T-helper 2 cell treated with Interferon-gamma antibody and Interleukin-4, amounts not matched to agents 100 ng/mL and 5 ng/mL, for 36 hours (primary cell): ENCODE data around the gene PIK3CA. TPM values are rescaled to one million over a fixed set of nuclear protein-coding genes. Genes with fewer than 3 reads are reported as not detected.
"Not testable (repeated sequence)": the region's sequence is repeated elsewhere in the genome, so short reads cannot be mapped to it uniquely, and the experiment has no call there.

Source experiments
- intact Hi-C: fragments of 100-400 bp; cut with micrococcal nuclease; formaldehyde crosslinking; loops from one replicate; pipeline ENCODE4 v1.15.1; 2023
- total RNA-seq: library from RNA; stranded (reverse); gene quantifications from 2 replicates; pipeline ENCODE4 v1.2.3, GENCODE V29; 2022

PIK3CA gene
- 20.0 and 20.8 TPM in 2 replicates for total RNA-seq

DNA sequence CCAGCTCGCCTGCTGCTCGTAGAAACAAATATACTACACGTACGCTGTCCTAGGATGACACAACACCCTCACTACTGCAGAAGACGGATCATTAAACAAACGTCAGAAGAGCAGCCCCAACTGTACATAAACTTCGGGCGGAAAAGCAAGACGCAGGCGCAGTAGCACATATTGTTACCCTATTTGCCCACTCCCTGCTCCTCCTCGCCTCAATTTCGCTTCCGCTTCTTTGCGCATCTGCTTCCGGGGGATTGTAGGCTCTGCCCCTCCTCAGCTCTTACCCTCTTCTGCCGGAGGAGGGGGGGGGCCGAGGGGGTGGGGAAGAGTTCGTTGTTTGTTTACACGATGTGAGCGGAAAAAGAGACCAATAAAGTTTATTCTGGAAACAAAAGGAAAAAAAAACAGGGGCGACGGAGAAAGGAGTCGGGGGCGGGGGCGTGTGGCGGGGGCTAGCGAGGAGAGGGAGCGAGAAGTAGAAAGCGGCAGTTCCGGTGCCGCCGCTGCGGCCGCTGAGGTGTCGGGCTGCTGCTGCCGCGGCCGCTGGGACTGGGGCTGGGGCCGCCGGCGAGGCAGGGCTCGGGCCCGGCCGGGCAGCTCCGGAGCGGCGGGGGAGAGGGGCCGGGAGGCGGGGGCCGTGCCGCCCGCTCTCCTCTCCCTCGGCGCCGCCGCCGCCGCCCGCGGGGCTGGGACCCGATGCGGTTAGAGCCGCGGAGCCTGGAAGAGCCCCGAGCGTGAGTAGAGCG lies at the start of gene PIK3CA:
PIK3CA (plus strand) TSS at position 485 of the 743 bp plus-strand sequence. CDS start 50,469 bp downstream, outside the sequence.
- intact Hi-C loops, result loop anchor here (1.0 to 5.0 kb wide), 12 partner anchors 33 to 505 kb away; partner anchors contain the start of genes GNB4, MFN1, MRPL47 and NDUFB5

DNA sequence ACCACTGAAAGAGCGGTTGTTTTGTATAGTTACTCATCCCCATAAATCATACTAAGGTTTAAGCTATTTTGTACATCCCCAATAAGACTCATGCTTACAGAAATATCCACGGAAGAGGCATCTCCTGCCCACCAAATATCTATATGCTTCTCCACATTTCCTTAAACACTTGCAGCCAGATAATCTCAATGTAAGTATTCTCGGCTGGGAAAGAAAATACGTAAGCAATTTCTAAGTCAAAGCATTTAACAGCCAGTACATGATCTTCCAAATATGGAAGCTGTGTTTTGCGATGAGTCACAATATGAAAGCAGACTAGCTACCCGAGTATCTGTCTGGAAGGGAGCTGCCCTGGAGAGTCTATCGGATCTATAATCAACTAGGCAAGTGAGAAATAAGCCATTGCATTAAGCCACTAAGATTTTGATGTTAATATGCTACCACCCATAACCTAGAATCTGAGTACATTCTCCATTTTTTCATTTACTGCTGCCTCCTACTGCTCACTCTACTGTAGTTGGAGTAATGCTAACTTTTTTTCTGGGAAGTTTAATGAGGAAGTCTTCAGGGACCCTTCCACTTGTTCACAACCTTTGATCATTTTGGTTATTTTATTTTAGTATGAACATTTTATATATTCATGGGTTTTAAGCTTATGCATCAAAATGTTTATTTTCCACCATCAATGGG lies 49.6 kb upstream of the PIK3CA start:
- intact Hi-C loops, result no loop called here

DNA sequence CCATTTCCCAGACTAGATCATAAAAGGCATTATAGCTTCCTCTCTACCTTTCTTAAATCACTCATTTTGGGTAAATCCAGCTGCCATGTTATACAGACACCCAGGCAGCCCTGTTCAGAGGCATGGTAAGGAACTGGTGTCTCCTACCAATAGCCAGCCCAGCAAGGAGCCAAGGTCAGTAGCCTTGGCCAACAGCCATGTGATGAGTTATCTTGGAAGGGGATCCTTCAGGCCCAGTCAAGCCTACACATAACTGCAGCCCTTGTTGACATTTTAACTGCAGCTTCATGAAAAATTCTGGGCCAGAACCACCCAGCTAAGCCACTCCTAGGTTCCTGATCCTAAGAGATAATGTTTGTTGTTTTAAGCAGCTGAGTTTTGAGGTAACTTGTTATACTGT lies 47.5 kb upstream of the PIK3CA start:
- intact Hi-C loops, result no loop called here

DNA sequence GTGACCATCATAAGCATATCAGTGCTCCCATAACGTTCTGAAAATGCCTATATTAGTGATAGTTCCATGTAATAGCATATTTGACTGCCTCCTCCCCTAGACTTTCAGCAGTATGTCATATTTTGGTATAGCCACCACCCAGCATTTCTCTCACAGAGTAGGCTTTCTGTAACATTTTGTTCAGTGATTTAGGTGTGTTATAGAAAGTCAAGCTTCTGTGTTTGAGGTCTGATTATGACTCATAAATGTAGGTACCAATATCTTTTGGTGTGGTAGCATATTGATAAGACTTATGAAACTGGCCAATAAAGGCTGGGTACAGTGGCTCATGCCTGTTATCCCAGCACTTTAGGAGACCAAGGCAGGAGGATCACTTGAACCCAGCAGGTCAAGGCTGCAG lies 42.3 kb upstream of the PIK3CA start:
- intact Hi-C loops, result loop anchor here (1.0 to 5.0 kb wide), 2 partner anchors 41 to 210 kb away; partner anchors contain the start of gene PIK3CA

DNA sequence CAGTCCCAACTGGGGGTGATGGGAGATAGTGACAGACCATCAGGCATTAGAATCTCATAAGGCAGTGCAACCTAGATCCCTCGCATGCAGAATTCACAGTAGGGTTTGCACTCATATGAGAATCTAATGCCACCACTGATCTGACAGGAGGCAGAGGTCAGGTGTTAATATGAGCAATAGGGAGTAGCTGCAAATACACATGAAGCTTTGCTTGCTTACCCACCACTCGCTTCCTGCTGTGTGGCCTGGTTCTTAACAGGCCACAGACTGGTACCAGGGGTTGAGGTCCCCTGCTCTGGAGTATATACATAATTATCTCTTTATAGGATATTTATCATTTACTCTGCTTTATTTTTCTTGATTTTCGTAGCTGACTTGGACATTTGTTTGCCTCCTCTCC lies 40.5 kb upstream of the PIK3CA start:
- intact Hi-C loops, result loop anchor here (5.0 kb wide), 1 partner anchor 40 kb away; the partner anchor contains the start of gene PIK3CA

DNA sequence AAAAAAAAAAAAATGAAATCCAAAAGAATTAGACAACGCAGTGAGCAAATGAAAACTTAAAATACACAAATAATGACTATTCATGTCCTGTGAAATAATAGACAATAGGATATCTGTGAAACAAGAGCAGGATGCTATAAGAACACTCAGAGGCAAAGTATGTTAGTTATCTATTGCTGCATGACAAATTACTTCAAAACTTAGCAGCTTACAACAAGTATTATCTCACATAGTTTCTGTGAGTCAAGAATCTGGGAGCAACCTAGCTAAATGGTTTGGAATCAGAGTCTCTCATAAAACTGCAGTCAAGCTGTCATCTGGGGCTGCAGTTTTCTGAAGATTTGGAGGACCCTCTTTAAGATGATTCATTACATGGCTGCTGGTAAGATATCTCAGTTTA lies 40.1 kb upstream of the PIK3CA start:
- intact Hi-C loops, result loop anchor here (5.0 kb wide), 1 partner anchor 39 kb away; the partner anchor contains the start of gene PIK3CA

DNA sequence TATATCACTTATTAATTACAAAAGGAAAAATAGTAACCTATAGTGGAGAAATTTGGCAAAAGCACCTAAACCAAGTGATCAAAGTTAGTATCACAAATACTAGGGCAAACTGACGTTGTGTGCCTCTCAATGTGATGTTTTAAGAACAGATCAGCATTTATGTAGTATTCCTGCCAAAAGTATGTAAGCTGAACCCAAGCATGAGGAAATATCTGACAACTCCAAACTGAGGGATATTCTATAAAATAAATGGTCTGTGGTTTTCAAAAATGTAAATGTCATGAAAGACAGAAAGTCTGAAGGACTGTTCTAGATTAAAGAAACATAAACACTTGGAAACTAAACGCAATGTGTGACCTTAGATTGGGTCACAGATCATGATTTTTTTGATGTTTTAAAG lies 34.3 kb upstream of the PIK3CA start:
- intact Hi-C loops, result no loop called here

DNA sequence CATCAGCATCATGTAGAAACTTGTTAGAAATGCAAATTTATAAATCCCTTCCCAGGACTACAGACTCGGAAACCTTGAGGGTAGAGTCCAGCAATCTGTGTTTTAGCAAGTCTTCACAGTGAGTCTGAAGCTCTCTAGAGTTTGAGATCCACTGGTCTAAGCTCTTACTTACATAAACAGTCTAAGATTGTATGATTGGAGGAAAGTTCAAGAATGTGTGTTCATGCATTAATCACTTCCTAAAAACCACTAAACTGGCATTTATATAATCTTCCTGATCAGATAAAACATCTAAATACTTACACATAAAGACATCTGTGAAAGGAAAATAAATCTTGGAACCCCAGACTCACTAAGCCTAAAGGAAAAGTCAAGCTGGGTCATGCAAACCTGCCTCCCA lies 32.7 kb upstream of the PIK3CA start:
- intact Hi-C loops, result not testable (repeated sequence)

DNA sequence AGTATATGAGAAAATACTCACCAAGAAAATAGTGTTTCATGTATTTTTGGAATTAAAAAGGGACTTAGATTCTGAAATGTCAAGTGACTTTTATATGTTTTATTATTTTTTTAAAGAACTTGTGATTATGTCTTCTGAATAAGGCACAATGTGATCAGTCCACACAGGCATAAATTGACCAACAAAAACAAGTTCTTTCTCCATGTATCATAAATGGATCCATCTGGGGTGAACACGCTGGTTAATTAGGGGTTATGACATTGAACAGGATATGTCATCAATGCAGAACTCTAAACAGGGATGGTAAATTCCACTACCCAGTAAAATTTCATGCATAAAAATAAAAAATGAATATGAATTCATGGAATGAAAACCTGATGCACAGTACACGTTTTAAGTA lies 31.3 kb upstream of the PIK3CA start:
- intact Hi-C loops, result no loop called here

DNA sequence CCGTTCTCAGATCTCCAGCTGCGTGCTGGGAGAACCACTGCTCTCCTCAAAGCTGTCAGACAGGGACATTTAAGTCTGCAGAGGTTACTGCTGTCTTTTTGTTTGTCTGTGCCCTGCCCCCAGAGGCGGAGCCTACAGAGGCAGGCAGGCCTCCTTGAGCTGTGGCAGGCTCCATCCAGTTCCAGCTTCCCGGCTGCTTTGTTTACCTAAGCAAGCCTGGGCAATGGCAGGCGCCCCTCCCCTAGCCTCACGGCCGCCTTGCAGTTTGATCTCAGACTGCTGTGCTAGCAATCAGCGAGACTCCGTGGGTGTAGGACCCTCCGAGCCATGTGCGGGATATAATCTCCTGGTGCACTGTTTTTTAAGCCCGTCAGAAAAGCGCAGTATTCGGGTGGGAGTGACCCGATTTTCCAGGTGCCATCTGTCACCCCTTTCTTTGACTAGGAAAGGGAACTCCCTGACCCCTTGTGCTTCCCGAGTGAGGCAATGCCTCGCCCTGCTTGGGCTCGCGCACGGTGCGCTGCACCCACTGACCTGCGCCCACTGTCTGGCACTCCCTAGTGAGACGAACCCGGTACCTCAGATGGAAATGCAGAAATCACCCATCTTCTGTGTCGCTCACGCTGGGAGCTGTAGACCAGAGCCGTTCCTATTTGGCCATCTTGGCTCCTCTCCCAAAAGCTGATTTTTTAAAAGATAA lies 15.8 kb upstream of the PIK3CA start:
- intact Hi-C loops, result not testable (repeated sequence)

DNA sequence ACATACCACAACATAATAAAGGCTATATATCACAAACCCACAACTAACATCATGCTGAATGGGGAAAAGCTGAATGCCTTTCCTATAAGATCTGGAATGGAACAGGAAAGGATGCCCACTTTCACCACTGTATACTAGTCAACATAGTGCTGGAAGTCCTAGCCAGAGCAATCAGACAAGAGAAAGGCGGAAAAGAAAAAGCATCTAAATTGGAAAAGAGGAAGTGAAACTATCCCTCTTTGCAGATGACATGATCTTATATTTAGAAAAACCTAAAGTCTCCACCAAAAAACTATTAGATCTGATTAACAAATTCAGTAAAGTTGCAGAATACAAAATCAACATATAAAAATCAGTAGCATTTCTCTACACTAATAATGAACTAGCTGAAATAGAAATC lies 14.6 kb upstream of the PIK3CA start:
- intact Hi-C loops, result no loop called here

DNA sequence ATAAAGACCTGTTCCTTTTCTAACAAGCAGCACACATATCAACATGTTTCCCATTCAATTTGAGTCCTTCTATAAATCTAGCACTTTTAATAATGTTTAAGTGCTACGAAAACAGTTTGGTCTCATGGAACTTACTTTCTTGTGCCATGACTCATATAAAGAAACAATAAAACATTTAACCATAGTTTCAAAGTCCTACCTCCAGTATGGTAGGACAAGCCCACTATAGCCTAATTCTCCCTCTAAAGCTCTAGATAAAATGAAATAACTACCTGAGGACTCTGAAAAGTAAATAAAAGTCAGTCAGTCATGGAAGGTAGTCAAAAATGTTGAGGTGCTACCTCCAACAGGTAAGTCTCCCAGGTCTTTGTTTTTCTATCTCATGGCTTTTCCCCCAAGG lies 12.0 kb upstream of the PIK3CA start:
- intact Hi-C loops, result no loop called here

DNA sequence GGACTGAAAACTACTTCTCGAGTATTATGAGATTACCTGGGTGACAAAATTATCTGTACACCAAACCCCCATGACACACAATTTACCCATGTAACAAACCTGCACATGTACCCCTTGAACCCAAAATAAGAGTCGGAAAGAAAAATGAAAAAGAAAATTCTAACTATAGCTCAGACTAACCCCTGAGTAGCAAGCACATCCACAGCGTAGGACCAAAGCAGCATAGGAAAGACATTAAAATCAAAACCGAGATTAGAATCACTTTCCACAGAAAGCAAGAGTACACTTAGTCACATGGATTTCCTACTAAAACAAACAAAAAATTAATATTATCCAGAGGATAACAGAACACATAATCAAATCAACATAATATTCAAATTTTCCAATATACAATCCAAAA lies 6.3 kb upstream of the PIK3CA start:
- intact Hi-C loops, result no loop called here

DNA sequence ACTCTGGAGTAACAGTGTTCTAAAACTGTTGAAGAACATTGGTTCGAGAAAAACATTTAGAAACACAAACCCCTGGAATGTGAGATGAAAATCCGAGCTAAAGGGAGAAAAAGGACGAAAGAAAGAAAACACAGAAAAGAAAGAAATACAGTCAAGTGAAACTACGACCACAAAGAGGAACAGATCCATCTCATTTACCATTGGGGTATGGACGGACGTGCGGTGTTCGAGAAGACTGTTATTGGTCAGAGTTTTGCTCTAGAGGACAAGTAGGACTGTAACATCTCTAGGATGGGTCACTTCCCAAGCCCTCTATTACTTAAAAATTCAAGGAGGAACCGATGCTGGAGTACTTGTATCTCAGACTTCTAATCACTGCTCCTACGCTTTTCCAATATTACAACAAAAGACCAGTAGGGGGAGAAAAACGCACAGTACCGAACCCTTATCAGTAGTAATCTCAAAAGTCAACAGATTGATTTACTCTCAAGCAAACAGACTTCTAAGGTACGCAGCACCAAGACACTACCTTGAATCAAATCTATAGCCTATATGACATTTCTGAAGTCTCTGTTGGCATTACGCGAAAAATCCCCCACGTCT lies 1.1 kb upstream of the PIK3CA start:
- intact Hi-C loops, result loop anchor here (1.0 to 5.0 kb wide), 9 partner anchors 34 to 416 kb away; partner anchors contain the start of genes MFN1 and ZMAT3

DNA sequence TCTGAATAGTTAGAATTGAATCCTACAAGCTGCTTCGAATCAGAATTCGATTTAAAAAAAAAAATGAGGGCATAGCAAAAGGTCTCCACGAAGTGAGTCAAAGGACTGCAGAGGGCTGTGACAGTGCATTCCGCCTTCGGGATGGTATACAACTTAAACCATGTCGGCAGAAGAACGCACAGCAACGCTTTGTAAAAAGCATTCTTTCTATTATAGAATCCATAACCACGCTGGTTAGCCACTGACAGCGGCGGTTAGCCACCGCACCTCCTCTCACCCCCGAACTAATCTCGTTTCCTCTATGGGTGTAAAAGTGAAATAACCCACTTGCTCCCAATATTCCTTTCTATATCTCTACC lies 664 bp upstream of the PIK3CA start:
- intact Hi-C loops, result loop anchor here (1.0 to 5.0 kb wide), 9 partner anchors 34 to 416 kb away; partner anchors contain the start of genes MFN1 and ZMAT3

DNA sequence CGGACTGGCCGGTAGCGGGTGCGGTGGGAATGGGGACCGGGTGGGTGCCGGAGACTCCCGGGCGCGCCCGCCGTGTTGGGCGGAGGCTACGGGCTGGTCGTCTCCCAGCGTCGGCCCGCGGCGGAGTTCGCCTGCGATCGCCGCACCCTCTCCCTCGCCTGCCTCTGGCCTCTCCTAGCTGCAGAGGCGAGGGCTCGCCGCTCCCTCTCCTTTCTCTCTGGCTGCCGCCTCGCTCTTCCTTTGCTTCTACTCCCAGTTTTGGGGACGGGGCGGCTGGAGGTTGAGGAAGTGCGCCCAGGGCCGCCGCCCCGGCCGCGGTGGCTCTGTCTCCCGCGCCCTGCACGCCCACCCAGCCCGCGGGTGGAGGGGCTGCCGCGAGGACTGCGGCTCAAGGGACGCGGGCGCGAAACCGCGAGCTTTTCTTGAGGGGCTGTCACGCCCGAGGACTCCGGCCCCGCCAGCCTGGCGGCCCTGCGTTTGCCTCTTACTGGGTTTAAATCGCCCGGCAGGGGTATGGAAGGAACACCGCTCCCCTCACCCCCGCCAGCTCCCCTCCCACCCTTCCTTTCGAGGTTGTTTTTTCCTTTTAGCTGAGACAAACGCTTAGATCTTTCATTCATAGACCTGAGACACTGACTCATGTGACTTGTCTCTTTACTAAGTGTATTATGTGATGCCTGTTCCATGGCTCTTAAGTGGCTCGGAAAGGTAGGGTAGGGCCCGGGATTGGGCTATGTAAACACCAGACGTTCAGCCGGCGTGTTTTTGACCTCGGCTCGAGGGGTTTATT lies 654 bp downstream of the PIK3CA start:
- intact Hi-C loops, result loop anchor here (1.0 to 5.0 kb wide), 6 partner anchors 42 to 504 kb away; partner anchors contain the start of genes GNB4, MRPL47, NDUFB5 and USP13

DNA sequence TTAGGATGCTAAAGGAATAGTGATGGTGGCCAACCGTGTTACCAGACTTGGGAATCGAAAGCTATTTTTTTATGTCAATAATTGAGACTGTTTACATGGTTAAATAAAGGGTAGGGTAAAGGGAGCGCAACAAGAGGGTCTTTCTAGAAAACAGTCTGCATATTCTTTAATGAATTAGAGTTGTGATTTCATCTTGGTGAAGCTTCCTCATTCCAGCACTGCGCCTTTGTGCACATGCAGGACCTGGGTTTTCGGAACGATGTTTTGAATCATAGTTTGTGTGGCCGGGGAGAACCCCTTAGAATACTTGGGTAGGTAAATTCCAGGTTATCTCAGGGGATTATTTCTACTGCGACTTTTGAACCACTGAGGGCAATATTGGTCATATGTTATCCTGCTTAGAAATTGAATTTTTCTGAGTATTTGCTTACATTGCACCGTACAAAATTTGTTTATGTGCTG lies 1.3 kb downstream of the PIK3CA start:
- intact Hi-C loops, result loop anchor here (1.0 to 5.0 kb wide), 4 partner anchors 42 to 503 kb away; partner anchors contain the start of gene USP13

DNA sequence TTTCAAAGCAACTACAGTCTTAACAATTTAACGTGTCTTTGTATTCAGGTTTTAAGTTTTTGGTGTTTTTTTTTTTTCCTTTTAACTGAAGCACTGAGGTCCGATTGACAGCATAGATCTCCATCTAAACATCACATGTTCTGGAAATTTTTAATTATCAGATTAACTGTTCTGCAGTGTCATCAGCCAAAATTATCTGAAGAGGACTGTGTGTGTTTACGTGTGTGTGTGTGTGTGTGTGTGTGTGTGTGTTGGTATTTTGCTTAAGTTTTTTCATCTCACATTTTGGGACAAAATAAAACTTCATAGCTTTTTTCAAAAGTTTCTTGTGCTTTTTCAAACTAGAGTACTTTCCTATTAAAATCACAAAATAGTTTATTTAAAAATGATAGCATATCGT lies 1.8 kb downstream of the PIK3CA start:
- intact Hi-C loops, result loop anchor here (1.0 to 5.0 kb wide), 4 partner anchors 43 to 503 kb away; partner anchors contain the start of gene USP13

DNA sequence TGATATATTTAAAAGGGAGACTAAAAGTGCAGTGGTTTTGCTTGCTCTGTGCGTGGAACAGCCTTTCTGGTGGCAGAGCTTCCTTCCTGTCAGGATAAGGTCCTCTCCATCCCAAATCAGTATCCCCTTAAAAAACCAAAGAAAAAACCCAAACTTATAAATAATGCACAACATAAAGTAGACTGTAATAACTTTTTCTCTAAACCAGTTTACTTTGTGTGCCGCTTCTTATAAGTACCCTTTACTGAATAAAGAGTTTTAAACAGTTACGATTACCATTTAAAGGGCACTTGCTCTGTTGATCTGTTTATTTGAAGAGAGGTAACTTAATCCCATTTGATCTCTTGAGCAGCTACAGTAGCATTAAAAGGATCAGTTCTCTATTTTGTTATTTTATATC lies 2.5 kb downstream of the PIK3CA start:
- intact Hi-C loops, result no loop called here

DNA sequence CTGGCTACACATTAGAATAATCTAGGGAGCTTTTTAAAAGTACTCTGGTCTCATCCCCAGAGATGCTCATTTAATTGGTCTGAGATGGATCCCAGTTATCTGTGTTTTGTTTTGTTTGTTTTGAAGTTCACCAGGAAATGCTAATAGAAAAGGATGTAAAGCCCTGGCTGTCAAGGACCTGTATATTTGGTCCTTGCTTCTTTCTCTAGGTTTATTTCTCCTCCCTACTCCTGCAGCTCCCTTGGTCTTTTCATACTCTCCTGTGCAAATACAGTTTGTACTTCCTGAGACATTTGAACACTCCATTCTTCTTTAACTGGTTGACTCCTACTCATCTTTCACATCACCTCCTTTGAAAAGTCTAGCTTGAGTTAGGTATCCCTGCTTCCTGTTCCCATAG lies 3.3 kb downstream of the PIK3CA start:
- intact Hi-C loops, result no loop called here
